GM12872 (cell line): ENCODE results near the gene RAF1.

Experiments used
- CTCF ChIP-seq: IDR thresholded peaks from 3 replicates; pipeline ENCODE4 v1.5.1; 2011; ENCODE audit warnings: low read depth, mild to moderate bottlenecking, low read length, moderate library complexity; ENCODE audit not compliant: insufficient read depth

Gene RAF1

GRCh38 chr3:12671120-12671450, 7.2 kb upstream of the RAF1 start:
- TF ChIP-seq CTCF = no peak

DNA sequence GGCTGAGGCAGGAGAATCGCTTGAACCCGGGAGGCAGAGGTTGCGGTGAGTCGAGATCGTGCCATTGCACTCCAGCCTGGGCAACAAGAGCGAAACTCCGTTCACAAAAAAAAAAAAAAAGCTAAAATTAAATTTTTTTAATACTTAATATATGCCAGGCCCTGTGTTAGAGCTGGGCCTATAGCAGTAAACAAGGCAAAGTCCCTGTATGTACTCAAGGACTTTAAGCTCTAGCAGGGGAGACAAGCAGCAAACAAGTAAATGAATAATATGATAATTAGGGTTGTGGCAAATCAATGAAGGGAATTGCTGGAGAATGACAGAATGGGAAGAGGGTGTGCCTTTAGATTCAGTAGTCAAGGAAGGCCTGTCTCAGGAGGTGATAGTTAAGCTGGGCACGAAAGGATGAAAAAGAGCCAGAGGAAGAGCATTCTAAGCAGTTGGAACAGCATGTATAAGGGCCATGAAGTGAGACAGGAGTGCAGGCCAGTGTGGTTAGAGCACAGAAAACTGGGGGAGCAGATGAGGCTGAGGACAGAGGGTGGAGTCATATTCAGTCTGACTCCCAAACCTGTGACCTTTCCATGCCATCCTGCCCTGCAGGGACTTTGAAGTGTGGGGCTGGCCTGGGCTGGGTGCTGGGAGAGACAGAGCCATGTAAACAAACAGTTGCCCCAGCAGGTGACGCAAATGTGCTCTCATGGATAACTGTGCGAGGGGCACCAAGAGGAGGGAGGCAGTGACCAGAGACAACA, 6.6 kb upstream of the RAF1 start:
- TF ChIP-seq CTCF = no peak

GRCh38 chr3:12663401-12663935, 449 bp downstream of the RAF1 start:
- no peak for TF ChIP-seq CTCF

DNA sequence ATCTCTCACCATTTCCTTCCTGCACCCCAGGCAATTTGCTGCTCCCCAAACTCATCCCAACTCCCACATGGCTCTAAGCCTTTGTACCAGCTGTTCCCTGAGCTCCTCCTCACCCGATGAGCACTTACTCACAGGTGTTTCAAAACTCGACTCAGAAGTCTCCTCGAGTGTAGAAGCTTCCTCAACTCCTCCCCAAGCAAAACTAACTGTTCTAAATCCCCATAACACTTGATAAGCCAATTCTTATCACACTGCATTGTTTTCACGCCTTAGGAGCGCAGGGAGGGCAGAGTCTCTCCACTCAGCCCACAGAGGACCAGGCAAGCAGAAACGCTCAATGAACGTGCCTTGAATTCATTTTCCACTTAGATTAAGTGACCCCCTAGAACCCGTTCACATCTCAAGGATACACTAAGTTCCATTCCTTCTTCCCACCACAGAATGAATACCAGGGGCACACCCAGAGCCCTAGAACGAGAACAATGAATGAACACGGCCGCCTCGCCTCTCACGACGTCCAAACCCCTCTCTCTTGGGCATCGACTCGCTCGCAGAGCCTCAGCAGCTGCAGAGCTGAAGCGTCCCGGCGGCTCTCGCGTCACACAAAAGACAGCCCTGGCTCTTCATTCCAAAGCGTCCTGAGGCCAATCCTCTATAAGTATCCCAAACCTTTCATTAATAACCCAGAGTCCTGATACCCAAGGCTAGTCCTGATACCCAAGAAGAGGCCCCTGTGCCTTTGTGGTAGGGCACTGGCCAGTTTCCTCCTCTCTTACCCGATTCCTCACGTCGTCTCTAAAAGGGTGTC, 1.1 kb downstream of the RAF1 start:
- TF ChIP-seq CTCF = no peak

DNA sequence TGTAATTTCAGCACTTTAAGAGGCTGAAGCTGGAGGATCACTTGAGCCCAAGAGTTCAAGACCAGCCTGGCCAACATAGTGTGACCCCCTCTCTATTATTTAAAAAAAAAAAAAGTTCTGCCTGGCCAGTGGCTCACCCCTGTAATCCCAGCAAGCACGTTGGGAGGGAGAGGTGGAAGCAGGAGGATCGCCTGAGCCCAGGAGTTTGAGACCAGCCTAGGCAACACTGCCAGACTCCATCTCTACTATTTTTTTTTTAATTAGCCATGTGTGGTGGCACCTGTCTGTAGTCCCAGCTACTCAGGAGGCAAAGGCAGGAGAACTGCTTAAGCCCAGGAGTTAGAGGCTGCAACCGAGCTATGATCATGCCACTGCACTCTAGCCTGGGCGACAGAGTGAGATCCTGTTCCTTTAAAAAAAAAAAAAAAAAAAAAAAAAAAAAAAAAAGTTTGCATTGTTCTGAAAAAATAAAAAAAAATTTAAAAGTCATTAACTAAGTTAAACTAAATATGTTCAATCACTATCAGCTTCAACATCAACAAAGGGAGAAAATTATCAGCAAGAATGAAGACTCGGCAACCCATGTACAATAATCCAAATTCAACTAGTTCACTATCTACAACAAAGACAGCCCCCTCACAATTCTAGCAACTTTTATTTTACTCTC, 1.9 kb downstream of the RAF1 start:
- TF ChIP-seq CTCF = no peak

DNA sequence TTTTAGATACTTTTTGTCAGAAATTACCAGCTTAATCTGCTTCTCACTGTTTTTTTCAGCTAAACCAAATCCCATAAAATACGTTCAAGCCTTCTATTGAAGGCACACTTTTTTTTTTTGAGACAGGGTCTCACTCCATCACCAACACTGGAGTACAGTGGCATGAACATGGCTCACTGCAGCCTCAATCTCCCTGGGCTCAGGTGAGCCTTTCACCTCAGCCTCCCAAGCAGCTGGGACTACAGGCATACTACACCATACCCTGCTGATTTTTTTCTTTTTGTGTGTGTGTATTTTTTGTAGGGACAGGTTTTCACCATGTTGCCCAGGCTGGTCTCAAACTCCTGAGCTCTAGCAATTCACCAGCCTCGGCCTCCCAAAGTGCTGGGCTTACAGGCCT, 3.7 kb downstream of the RAF1 start:
- no peak for TF ChIP-seq CTCF
